ENCODE data around the gene NDUFAF8. TPM values are rescaled to one million over a fixed set of nuclear protein-coding genes. Genes with fewer than 3 reads are reported as not detected.

Gene NDUFAF8
- total RNA-seq, 1 experiment from 2014 or later = 60.1 TPM

- no peaks in the 10 kb centered on the region for H3K27me3 ChIP-seq (ENCODE audit: insufficient read depth, low read length)
- no peak overlapping the region for H3T11ph ChIP-seq (ENCODE audit: low read length)
- H3K36me3 Mint-ChIP-seq (ENCODE audit: insufficient read depth in 1 of 3, low read depth in 3 of 3) = peaks cover 3 to 15% (median 9%) of the 10 kb centered on the region in 3 experiments; a peak in 6 of 7 replicates
- no peak overlapping the region for H3K27ac ChIP-seq (ENCODE audit: insufficient read length, low read depth, low read length)
- DNase-seq = no peak
- no peaks in the 10 kb centered on the region for H3K4me1 ChIP-seq (ENCODE audit: insufficient read depth, low read length)
- H4K8ac ChIP-seq (replicated peaks; ENCODE audit: insufficient read length, low read depth, low read length) = no peak overlapping the region
- peak overlapping the region; percentile 66 to 96 (median 92); a peak in 5 of 7 replicates for H3K27ac Mint-ChIP-seq
- no peak overlapping the region for H4K5ac ChIP-seq (ENCODE audit: insufficient read length, low read depth, low read length)
- no peak for TF ChIP-seq CTCF (conservative IDR thresholded peaks at IDR 0.05)
- peaks cover 3% of the 10 kb centered on the region for H4K20me1 ChIP-seq (ENCODE audit: control insufficient read depth, insufficient read depth, insufficient read length)
- H2BK12ac ChIP-seq (ENCODE audit: insufficient read length, low read depth, low read length) = no peak overlapping the region
- no peaks in the 10 kb centered on the region for H3K9me3 ChIP-seq (ENCODE audit: control insufficient read depth, low read depth, low read length)
- H4K91ac ChIP-seq (ENCODE audit: insufficient read length, low read depth, low read length) = no peak overlapping the region
- H2BK120ac ChIP-seq (ENCODE audit: low read depth, low read length, poor library complexity, severe bottlenecking) = no peak overlapping the region
- peaks cover 12% of the 10 kb centered on the region for H3K23me2 ChIP-seq (ENCODE audit: insufficient read length, low read depth, low read length, poor library complexity, severe bottlenecking)
- no peak overlapping the region for H2BK5ac ChIP-seq (ENCODE audit: insufficient read length, low read length)
- peaks cover 4% of the 10 kb centered on the region for H3K79me2 ChIP-seq (ENCODE audit: insufficient read depth, low read length)
- H3K4me2 ChIP-seq (ENCODE audit: insufficient read depth, insufficient read length, low read length) = peak overlapping the region; percentile 94
- no CpG with 5 or more reads among the region's 37 CpGs for WGBS (ENCODE audit: extremely low coverage, insufficient read length, low lambda C conversion rate)
- no peak overlapping the region for H3K56ac ChIP-seq (ENCODE audit: insufficient read length, low read depth, low read length)
- H3K9me3 Mint-ChIP-seq = no peaks in the 10 kb centered on the region; a peak in 2 of 5 replicates
- H3K4ac ChIP-seq (ENCODE audit: low read depth, low read length) = no peak overlapping the region
- H3K79me1 ChIP-seq (ENCODE audit: insufficient read depth, low read depth, low read length, poor library complexity, severe bottlenecking) = peaks cover 3% of the 10 kb centered on the region
- peaks cover 19 to 32% of the 10 kb centered on the region in 2 experiments for H3K4me1 Mint-ChIP-seq
- H3K27me3 Mint-ChIP-seq (ENCODE audit: low read depth) = peaks cover 2% of the 10 kb centered on the region
- H3K4me3 Mint-ChIP-seq = peak overlapping the region; percentile 93 to 97
- H2AFZ ChIP-seq (ENCODE audit: low read length) = no peak overlapping the region
- peak overlapping the region; percentile 89 for H3K9ac ChIP-seq (ENCODE audit: extremely low read depth, insufficient read length, low read length)
- H3K18ac ChIP-seq (ENCODE audit: insufficient read length, low read depth, low read length) = no peak overlapping the region
- H3K14ac ChIP-seq (ENCODE audit: insufficient read depth, low read length) = peak overlapping the region; percentile 28; the same call in 1 of the 2 replicates
- no peak overlapping the region for H2BK15ac ChIP-seq (ENCODE audit: low read depth, low read length)
- no peak overlapping the region for H2AK5ac ChIP-seq (ENCODE audit: insufficient read length, low read length)
- H2BK20ac ChIP-seq (ENCODE audit: low read depth, low read length, poor library complexity, severe bottlenecking) = no peak overlapping the region
- no peak overlapping the region for H3K23ac ChIP-seq (ENCODE audit: insufficient read length, low read depth, low read length)
These were observed 817 bp downstream of the NDUFAF8 start for GRCh38 chr17:81239714-81240555.
